NT2/D1 (cell line): ENCODE measurements around the gene MC1R.

ENCODE experiments used
- SUZ12 ChIP-seq: IDR thresholded peaks from 2 replicates; pipeline ENCODE4 v1.6.1; 2011; ENCODE audit not compliant: insufficient read length, insufficient read depth; ENCODE audit errors: extremely low read depth
- ZNF274 ChIP-seq: IDR thresholded peaks from 2 replicates; pipeline ENCODE4 v1.6.1; 2011; ENCODE audit warnings: mild to moderate bottlenecking, low read depth, low read length

DNA sequence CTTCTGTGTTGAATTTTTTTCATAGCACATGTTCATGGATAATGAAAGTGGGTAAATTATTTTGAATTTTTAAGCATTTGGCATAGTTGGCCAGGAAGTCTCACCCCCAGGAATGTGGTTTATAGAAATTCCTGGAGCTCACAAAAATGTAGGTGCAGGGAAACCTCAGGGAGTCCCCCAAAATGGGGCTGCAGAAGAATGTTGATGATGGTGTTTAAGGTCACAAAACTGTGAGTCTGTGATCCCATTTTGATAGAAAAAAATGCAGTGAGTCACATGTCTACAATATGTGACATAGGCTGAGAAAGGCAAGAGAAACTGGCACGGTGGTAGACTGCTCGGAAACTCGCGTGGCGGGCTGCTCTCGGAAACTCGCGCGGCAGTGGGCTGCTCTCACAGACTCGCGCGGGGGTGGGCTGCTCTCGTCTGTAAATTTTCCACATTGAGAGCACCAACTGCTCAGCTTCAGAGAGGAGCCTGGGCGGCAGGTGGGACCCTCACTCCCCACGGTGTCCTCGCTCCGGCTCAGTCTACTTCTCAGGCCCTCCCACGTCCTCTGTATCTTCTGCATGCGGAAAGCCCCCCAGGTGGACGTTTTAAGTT lies 18.7 kb upstream of the MC1R start:
- TF ChIP-seq SUZ12, result no peak
- no peak for TF ChIP-seq ZNF274
